ENCODE data around the gene ALPL. TPM values are rescaled to one million over a fixed set of nuclear protein-coding genes. Genes with fewer than 3 reads are reported as not detected.

The ALPL gene
- total RNA-seq, 1 experiment from 2014 or later, result 84.8 TPM

GRCh38 chr1:21491488-21492355 lies 17.5 kb upstream of the ALPL start:
- Histone ChIP-seq H3K9me3 (ENCODE audit: control insufficient read depth, low read depth, low read length) (no peaks in the 10 kb centered on the region), H4K5ac (ENCODE audit: insufficient read length, low read depth, low read length) (no peak overlapping the region), H3K27me3 (ENCODE audit: insufficient read depth, low read length) (peaks cover 2% of the 10 kb centered on the region; the same call in 1 of the 2 replicates), H3K18ac (ENCODE audit: insufficient read length, low read depth, low read length) (no peak overlapping the region), H3K27ac (ENCODE audit: insufficient read length, low read depth, low read length) (no peak overlapping the region), H2AFZ (ENCODE audit: low read length) (no peak overlapping the region), H3K14ac (ENCODE audit: insufficient read depth, low read length) (no peak overlapping the region), H4K91ac (ENCODE audit: insufficient read length, low read depth, low read length) (no peak overlapping the region), H4K20me1 (ENCODE audit: control insufficient read depth, insufficient read depth, insufficient read length) (no peaks in the 10 kb centered on the region), H3T11ph (ENCODE audit: low read length) (no peak overlapping the region), H2AK5ac (ENCODE audit: insufficient read length, low read length) (no peak overlapping the region), H2BK12ac (ENCODE audit: insufficient read length, low read depth, low read length) (no peak overlapping the region), H4K8ac (replicated peaks; ENCODE audit: insufficient read length, low read depth, low read length) (no peak overlapping the region), H3K4me2 (ENCODE audit: insufficient read depth, insufficient read length, low read length) (no peak overlapping the region), H3K79me2 (ENCODE audit: insufficient read depth, low read length) (no peaks in the 10 kb centered on the region), H3K4ac (ENCODE audit: low read depth, low read length) (no peak overlapping the region), H3K23ac (ENCODE audit: insufficient read length, low read depth, low read length) (no peak overlapping the region), H3K23me2 (ENCODE audit: insufficient read length, low read depth, low read length, poor library complexity, severe bottlenecking) (no peaks in the 10 kb centered on the region), H3K9ac (ENCODE audit: extremely low read depth, insufficient read length, low read length) (no peak overlapping the region), H2BK5ac (ENCODE audit: insufficient read length, low read length) (no peak overlapping the region), H2BK120ac (ENCODE audit: low read depth, low read length, poor library complexity, severe bottlenecking) (no peak overlapping the region), H2BK15ac (ENCODE audit: low read depth, low read length) (no peak overlapping the region), H2BK20ac (ENCODE audit: low read depth, low read length, poor library complexity, severe bottlenecking) (no peak overlapping the region), H3K79me1 (ENCODE audit: insufficient read depth, low read depth, low read length, poor library complexity, severe bottlenecking) (no peaks in the 10 kb centered on the region), H3K4me1 (ENCODE audit: insufficient read depth, low read length) (no peaks in the 10 kb centered on the region), H3K56ac (ENCODE audit: insufficient read length, low read depth, low read length) (no peak overlapping the region)
- Mint-ChIP-seq H3K36me3 (ENCODE audit: insufficient read depth in 1 of 3, low read depth in 3 of 3) (peaks cover 0 to 14% (median 9%) of the 10 kb centered on the region in 3 experiments; a peak in 6 of 7 replicates), H3K27me3 (ENCODE audit: low read depth) (peaks cover 12% of the 10 kb centered on the region), H3K4me1 (peaks cover 10 to 25% of the 10 kb centered on the region in 2 experiments), H3K27ac (peak overlapping the region in 1 of 3 experiments; percentile 63; a peak in 1 of 7 replicates), H3K4me3 (no peak overlapping the region), H3K9me3 (peaks cover 8 to 22% of the 10 kb centered on the region in 2 experiments)
- TF ChIP-seq CTCF (conservative IDR thresholded peaks at IDR 0.05), result no peak
- WGBS (ENCODE audit: extremely low coverage, insufficient read length, low lambda C conversion rate), result no CpG with 5 or more reads among the region's 8 CpGs
- DNase-seq, result no peak
